ENCODE results near the gene EFNA2.
"Not testable (repeated sequence)": the region's sequence is repeated elsewhere in the genome, so short reads cannot be mapped to it uniquely, and the experiment has no call there.

The EFNA2 gene

GRCh38 chr19:1298235-1298634, 12.6 kb downstream of the EFNA2 start:
- DNase-seq (ENCODE audit: low read depth), result no peak

- DNase-seq (ENCODE audit: low read depth), result no peak
These were observed 14.1 kb downstream of the EFNA2 start for GRCh38 chr19:1299801-1300200.

GRCh38 chr19:1300744-1301490, 15.2 kb downstream of the EFNA2 start:
- DNase-seq (ENCODE audit: low read depth), result no peak

GRCh38 chr19:1302533-1303239, 17.0 kb downstream of the EFNA2 start:
- no peak for DNase-seq (ENCODE audit: low read depth)

- DNase-seq (ENCODE audit: low read depth), result no peak
These were observed 18.7 kb downstream of the EFNA2 start for GRCh38 chr19:1304197-1304924.

GRCh38 chr19:1305354-1305753, 19.7 kb downstream of the EFNA2 start:
- DNase-seq (ENCODE audit: low read depth), result not testable (repeated sequence)

GRCh38 chr19:1307320-1307719, 21.6 kb downstream of the EFNA2 start:
- no peak for DNase-seq (ENCODE audit: low read depth)

GRCh38 chr19:1307755-1308303, 22.2 kb downstream of the EFNA2 start:
- no peak for DNase-seq (ENCODE audit: low read depth)

GRCh38 chr19:1308718-1309117, 23.0 kb downstream of the EFNA2 start:
- DNase-seq (ENCODE audit: low read depth), result no peak

- DNase-seq (ENCODE audit: low read depth), result no peak
These were observed 24.5 kb downstream of the EFNA2 start for GRCh38 chr19:1309977-1310852.

- DNase-seq (ENCODE audit: low read depth), result no peak
These were observed 25.1 kb downstream of the EFNA2 start for GRCh38 chr19:1310853-1311180.

GRCh38 chr19:1311543-1312091, 25.9 kb downstream of the EFNA2 start:
- no peak for DNase-seq (ENCODE audit: low read depth)

- no peak for DNase-seq (ENCODE audit: low read depth)
These were observed 27.4 kb downstream of the EFNA2 start for GRCh38 chr19:1312767-1313694.

- no peak for DNase-seq (ENCODE audit: low read depth)
These were observed 28.3 kb downstream of the EFNA2 start for GRCh38 chr19:1313695-1314613.

- DNase-seq (ENCODE audit: low read depth), result no peak
These were observed 29.9 kb downstream of the EFNA2 start for GRCh38 chr19:1315470-1316166.

- no peak for DNase-seq (ENCODE audit: low read depth)
These were observed 30.8 kb downstream of the EFNA2 start for GRCh38 chr19:1316466-1316865.

- no peak for DNase-seq (ENCODE audit: low read depth)
These were observed 31.8 kb downstream of the EFNA2 start for GRCh38 chr19:1317274-1318003.

All from activated T-cell treated with anti-CD3 and anti-CD28 coated beads for 24 hours (primary cell).